HG02840 (cell line): ENCODE results near the gene ARHGEF17.

Experiments used
- ATAC-seq: cut with Tn5 transposase; IDR thresholded peaks from one replicate; pipeline ENCODE4 v1.9.1; 2021; ENCODE audit warnings: mild to moderate bottlenecking, moderate library complexity, moderate number of reproducible peaks; ENCODE audit not compliant: unreplicated experiment, low FRiP score

ARHGEF17 gene

GRCh38 chr11:73290536-73290935 is 17.5 kb upstream of the ARHGEF17 start:
- ATAC-seq: no peak

DNA sequence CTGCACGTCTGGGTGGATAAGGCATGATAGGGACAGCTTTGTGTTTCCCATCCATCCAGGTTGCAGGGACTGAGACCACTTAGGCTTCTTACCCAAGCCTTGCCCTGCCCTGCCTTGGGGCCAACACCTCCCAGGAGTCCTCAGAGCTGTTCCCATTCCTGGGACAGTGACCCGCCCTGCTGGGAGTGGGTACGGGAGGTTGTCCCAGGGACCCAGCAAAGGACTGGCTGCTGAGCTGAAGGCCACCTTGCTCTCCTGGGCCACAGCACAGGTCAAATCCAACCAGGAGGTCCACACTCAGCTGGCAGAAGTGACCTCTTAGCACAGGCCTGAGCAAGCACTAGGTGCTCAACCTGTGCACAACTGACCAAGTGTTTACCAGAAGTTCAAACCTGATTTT is 16.9 kb upstream of the ARHGEF17 start:
- ATAC-seq: no peak

DNA sequence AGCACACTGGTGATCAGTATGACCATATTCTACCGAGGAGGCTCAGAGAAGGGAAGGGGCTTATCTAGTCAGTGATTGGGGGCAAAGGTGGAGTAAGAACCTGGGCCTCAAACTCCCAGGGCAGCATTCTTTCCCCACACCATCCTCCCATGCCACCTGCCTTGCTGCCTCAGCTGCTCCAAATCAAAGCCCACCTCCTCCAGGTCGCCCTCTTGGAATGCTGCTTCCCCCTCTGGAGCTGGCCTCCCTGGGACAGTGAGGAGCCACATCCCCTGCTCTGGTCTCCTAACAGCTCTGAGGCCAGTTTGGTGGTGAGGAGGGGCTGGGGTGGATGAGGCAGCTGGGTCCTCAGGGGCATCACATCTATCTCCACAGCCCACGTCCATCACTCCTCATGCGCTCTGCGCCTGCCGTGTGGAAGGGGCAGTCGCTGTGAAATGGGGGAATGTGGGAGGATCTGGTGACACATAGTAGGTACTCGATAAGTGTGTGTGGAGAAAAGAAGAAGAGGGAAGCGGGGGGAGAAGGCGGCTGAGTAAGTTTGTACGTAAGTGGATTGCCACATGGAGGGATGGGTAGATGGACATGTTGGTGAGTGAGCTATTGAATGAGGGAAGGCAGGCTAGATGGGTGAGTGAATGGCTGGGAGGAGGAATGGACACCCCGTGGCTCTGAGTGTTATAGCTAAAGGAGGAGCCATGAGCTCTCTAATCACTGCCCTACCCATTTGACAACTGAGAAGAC is 16.1 kb upstream of the ARHGEF17 start:
- ATAC-seq: no peak

GRCh38 chr11:73292525-73292894 is 15.6 kb upstream of the ARHGEF17 start:
- no peak for ATAC-seq

GRCh38 chr11:73293356-73293936 is 14.6 kb upstream of the ARHGEF17 start:
- ATAC-seq: no peak

DNA sequence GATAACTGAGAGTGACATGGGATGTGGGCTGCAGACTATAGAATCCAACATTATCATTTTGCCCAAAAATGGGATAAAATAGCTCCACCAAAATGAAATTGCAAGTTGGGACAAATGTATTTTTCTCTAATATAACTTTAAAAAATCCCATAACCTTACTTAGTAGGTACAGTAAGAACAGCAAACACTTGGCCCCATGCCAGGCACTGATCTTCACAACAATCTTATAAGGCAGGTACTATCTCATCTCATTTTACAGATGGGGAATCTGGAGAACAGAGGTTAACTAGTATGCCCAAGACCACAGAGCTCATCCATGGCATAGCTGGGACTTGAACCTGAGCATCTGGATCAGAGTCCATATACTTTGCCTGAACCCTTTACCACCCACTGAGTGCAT is 13.5 kb upstream of the ARHGEF17 start:
- no peak for ATAC-seq

GRCh38 chr11:73295241-73295995 is 12.7 kb upstream of the ARHGEF17 start:
- no peak for ATAC-seq

- no peak for ATAC-seq
Observed at GRCh38 chr11:73295996-73296318, 12.1 kb upstream of the ARHGEF17 start.

GRCh38 chr11:73296501-73297230 is 11.4 kb upstream of the ARHGEF17 start:
- ATAC-seq: no peak

GRCh38 chr11:73297231-73297590 is 10.9 kb upstream of the ARHGEF17 start:
- ATAC-seq: no peak

GRCh38 chr11:73297702-73298101 is 10.4 kb upstream of the ARHGEF17 start:
- ATAC-seq: no peak

GRCh38 chr11:73298233-73298632 is 9.8 kb upstream of the ARHGEF17 start:
- no peak for ATAC-seq

GRCh38 chr11:73299751-73300150 is 8.3 kb upstream of the ARHGEF17 start:
- no peak for ATAC-seq

DNA sequence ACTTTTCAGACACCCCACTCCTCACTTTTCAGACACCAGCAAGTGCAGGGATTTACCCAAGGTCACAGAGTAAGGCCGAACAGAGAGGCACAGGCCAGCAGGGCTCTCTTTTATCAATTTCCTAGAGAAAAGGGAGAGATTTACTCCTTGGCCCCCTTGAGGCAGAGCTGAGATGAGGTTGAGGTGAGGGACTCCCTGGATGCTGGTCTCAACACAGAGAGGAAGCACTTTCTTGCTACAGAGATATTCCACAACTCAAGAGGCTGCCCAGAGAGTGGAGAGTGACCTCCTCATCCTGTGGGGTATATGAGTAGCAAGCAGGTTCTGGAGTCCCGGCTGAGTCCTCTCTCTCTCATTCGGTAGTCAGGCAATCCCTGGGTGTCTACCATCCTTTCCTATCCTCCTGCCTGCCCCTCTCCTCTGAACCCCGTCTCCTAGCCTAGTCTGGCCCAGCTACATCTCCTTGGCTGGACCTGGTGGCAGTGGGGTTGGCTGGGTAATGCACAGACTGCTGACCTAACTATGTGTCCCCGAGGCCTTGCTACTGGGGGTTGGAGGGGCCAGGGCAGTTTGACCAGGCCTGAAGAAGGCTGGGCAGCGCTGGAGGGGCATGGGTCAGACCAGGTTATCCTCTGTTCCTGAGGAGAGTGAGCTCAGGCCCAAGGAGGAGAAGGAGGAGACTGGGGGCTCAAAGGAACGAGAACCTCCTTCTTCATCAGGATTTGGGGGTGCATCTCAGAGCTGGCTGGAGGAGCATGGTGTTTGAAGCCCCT is 1.8 kb upstream of the ARHGEF17 start:
- no peak for ATAC-seq

DNA sequence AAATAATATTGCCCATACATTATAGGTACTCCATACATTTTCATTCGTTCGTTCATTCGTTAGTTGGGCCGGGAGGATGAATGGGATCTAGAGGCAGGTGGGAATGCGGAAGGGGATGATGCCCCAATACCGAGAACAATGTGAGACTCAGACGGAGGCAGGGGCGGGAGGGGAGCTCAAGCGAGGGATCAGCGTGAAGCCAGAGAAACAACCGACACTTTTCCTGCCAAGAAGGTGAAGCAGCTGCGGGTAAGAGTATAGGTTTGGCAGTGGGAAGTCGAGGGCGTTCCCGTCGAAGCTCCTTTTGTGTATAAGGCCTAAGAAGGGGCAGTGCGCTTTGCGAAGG is 1.1 kb upstream of the ARHGEF17 start:
- ATAC-seq: no peak

DNA sequence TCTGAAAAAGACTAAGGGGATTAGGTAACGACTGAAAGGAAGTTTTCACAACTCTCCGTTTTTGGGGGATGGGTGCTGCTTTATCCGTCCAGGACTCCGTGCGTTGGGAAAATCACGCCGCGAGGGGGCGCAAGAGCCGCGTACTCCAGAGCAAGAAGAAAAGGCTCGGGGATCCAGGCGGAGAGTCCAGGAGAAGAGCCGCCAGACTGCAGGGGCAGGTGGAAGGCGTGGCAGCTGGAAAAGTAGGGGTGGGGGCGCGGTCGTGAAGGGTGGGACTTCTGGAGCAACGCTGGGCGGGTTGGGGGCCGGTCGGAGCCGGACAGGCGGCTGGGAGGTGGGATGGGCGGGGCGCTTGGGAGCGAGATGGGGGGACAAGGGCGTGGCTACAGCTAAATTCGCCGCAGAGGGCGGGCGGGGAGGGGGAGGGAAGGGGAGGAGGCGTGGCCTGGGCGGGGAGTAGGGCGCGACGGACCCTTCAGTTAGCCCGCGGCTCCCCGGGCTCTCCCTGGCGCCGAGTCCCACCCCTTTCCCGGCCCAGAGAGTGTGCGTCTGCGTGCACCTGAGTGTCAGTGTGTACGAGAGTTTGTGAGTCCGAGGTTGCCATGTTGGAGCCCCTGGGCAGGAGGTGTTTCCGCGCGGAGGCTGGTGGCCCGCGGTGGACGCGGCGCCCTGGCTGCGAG is 613 bp upstream of the ARHGEF17 start:
- ATAC-seq: peak; percentile 42

- no peak for ATAC-seq
Observed at GRCh38 chr11:73308961-73309919, 1.2 kb downstream of the ARHGEF17 start.

DNA sequence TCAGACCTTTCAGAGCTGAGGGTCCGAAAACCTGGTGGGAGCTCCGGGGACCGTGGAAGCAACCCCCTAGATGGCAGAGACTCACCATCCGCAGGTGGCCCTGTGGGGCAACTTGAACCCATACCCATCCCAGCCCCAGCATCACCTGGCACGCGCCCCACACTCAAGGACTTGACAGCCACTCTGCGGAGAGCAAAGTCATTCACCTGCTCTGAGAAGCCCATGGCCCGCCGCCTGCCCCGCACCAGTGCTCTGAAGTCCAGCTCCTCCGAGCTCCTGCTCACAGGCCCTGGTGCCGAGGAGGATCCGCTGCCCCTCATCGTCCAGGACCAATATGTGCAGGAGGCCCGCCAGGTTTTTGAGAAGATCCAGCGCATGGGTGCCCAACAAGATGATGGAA is 2.0 kb downstream of the ARHGEF17 start:
- no peak for ATAC-seq
